GM19043 (cell line): ENCODE measurements around the gene NECTIN1.
"Not testable (repeated sequence)": the region's sequence is repeated elsewhere in the genome, so short reads cannot be mapped to it uniquely, and the experiment has no call there.

Experiments used
- ATAC-seq: cut with Tn5 transposase; IDR thresholded peaks from one replicate; pipeline ENCODE4 v1.9.1; 2021; ENCODE audit warnings: low read depth; ENCODE audit not compliant: unreplicated experiment

The NECTIN1 gene

GRCh38 chr11:119595941-119596340, 133.1 kb downstream of the NECTIN1 start:
- not testable (repeated sequence) for ATAC-seq

GRCh38 chr11:119594639-119595249, 134.3 kb downstream of the NECTIN1 start:
- no peak for ATAC-seq

GRCh38 chr11:119593346-119593745, 135.7 kb downstream of the NECTIN1 start:
- ATAC-seq: no peak

GRCh38 chr11:119592642-119593041, 136.4 kb downstream of the NECTIN1 start:
- no peak for ATAC-seq

- no peak for ATAC-seq
Measured at GRCh38 chr11:119591836-119592310, 137.1 kb downstream of the NECTIN1 start.

GRCh38 chr11:119590651-119591351, 138.2 kb downstream of the NECTIN1 start:
- ATAC-seq: no peak

- no peak for ATAC-seq
Measured at GRCh38 chr11:119589001-119589400, 140.0 kb downstream of the NECTIN1 start.
